T-helper 1 cell treated with Interleukin-12 subunit alpha and Interleukin-12 subunit beta and Interleukin-4 antibody, amounts not matched to agents 30 ng/mL and 1 ng/mL, for 36 hours (primary cell): ENCODE measurements around the gene CYP4F22. TPM values are rescaled to one million over a fixed set of nuclear protein-coding genes. Genes with fewer than 3 reads are reported as not detected.
"Not testable (repeated sequence)": the region's sequence is repeated elsewhere in the genome, so short reads cannot be mapped to it uniquely, and the experiment has no call there.

Experiments
- intact Hi-C: fragments of 100-400 bp; cut with micrococcal nuclease; formaldehyde crosslinking; loops from one replicate; pipeline ENCODE4 v1.15.1; 2024
- total RNA-seq: library from RNA; stranded (reverse); gene quantifications from 2 replicates; pipeline ENCODE4 v1.2.3, GENCODE V29; 2022

The CYP4F22 gene
- 0.41 and 0.49 TPM in 2 replicates for total RNA-seq

GRCh38 chr19:15508035-15508710 lies at the start of gene CYP4F22:
Gene CYP4F22 (plus strand): TSS chr19:15508525. CDS start chr19:15525337, 16,812 bp downstream.
- intact Hi-C loops, result no loop called here

DNA sequence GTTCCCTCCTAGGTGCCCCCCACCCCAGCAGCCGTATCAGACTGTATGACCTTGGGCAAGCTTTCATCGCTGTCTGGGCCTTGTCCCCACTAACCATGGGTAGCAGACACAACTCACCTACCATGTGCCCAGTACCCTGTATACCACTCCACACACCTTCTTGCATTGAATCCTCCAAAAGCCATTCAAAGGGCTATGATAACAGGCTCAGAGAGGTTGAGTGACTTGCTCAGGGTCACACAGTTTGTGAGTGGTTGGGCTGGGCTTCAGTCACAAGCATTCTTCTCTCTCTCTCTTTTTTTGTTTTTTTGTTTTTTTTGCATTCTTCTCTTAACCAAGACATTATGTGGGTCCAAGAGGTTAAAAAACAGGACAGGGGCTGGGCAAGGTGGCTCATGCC lies 46.6 kb upstream of the CYP4F22 start:
- intact Hi-C loops, result loop anchor here (5.0 to 10.0 kb wide), 3 partner anchors 376 to 653 kb away; partner anchors contain the start of genes RAB8A and TPM4

- intact Hi-C loops, result loop anchor here (1.0 to 10.0 kb wide), 6 partner anchors 14 to 651 kb away; partner anchors contain the start of genes RAB8A and TPM4
Measured at GRCh38 chr19:15463861-15464371, 44.4 kb upstream of the CYP4F22 start.

DNA sequence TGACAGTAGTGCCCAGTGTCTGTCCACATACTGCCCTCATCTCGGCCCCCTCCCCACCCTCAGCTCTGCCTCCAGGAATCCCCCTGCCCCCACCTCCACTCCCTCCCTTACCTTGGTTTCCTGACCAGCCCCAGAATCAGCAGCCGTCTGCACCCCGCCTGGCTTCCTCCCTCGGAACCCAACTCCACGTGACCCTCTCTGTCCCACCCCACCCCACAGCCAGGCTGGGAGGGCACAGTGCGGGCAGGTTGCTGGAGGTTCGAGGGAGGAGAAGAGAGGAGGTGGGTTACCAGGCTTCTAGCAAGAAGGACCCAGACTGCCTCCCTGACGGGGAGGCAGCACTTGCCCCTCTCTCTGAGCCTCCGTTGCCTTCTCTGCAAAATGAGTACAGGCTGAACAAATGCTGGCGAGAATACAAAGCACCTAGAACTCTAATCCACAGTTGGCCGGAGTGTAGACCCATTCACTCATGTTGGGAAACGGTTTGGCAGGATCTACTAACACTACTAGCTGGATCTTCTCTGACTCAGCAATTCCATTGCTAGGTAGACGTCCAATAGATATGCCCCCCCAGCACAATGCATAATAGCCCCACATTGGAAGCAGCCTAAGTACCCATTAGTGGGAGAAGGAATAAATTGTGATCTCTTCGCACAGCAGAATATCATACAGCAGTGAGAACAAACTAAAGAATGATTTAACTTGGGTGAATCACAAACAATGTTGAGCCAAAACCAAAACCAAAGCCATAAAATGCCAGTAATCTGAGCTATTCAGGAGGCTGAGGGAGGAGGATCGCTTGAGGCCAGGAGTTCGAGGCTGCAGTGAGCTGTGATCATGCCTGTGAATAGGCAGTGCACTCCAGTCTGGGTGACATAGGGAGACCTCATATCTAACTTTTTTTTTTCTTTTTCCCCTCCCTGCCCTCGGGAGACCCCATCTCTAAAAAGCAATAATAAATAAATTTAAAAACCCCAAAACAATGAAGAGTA lies 43.6 kb upstream of the CYP4F22 start, which contains the start of gene RASAL3:
Gene RASAL3 (minus strand): TSS at position 151 of the 992 bp plus-strand sequence. CDS start 186 bp downstream, outside the sequence.
- intact Hi-C loops, result loop anchor here (1.0 to 10.0 kb wide), 4 partner anchors 31 to 650 kb away; partner anchors contain the start of genes RAB8A and TPM4

DNA sequence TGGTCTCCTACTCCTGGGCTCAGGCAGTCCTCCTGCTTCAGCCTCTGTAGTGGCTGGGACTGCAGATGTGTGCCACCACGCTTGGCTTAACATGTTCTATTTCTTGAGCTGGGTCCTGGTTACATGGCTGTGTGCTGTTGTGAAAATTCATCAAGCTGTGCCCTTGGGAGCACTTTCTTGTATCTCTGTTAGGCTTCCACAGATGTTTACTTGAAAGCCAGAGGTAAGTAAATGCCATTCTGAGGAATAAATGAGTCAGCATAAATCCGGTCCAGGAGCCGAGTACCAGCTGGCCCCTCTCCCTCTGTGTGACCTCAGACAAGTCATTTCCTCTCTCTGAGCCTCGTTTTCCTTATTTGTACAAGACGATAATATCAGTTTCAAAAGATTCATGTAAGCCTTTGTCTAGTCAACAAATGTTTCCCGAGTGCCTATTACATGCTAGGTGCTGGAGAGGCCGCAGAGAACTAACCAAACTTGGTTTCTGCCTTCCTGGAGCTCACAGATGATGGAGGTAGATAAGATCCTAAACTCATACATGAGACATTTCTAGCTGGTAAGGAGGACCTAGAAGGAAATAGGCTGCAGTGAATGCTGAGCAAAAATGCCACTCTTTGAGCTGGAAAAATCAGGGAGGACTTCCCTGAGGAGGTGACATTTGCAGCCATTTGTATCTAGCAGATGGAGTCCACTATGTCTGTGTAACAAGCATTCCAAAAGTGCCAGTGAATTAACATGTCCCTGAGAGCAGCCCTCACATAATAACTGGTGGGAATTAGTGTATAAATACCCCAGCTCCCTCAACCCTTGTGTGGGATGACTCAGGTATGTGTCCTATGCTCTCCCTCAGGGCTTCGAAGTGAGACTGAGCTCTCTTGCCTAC lies 41.2 kb upstream of the CYP4F22 start:
- intact Hi-C loops, result loop anchor here (1.0 to 10.0 kb wide), 7 partner anchors 47 to 900 kb away; partner anchors contain the start of genes AKAP8, RAB8A and TPM4

- intact Hi-C loops, result loop anchor here (1.0 to 10.0 kb wide), 7 partner anchors 47 to 899 kb away; partner anchors contain the start of genes AKAP8, RAB8A and TPM4
Measured at GRCh38 chr19:15467734-15468214, 40.6 kb upstream of the CYP4F22 start.

GRCh38 chr19:15468675-15469512 lies 39.4 kb upstream of the CYP4F22 start:
- intact Hi-C loops, result loop anchor here (10.0 kb wide), 2 partner anchors 606 to 646 kb away; partner anchors contain the start of genes RAB8A and TPM4

DNA sequence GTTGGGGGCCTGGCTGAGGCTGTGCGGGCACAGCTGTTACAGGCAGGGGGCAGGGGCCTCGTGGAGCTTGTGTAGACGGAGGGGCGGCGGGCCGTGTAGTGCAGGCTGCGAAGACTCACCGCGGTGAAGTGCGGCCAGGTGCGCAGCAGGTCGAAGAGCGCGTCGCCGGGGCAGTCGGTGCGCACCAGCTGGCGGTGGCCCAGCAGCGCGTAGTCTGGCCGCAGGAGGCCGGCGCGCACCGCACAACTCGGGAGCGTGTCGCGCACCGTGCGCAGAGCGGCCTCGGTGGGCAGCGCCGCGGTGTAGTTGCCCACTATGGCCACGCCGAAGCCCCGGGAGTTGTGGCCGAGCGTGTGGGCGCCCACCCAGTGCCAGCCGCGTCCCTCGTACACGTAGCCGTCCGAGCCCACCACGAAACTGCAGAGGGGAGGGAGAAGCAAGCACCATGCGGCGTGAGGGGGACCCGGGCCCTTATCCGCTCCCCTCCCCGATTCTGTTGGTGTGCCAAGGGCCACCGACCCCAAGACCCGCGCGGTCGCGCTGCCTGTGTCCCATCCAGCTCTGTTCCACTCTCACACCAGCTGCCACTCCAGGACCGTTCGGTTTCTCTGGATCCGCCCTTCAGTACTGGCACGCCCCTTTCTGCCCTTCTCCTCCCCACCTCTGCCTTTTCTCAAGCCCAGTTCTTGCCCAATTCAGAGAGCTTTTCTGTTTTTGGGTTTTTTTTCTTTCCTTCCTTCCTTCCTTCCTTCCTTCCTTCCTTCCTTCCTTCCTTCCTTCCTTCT lies 38.6 kb upstream of the CYP4F22 start:
- intact Hi-C loops, result loop anchor here (10.0 kb wide), 2 partner anchors 605 to 645 kb away; partner anchors contain the start of genes RAB8A and TPM4

GRCh38 chr19:15471639-15472101 lies 36.7 kb upstream of the CYP4F22 start:
- intact Hi-C loops, result no loop called here

GRCh38 chr19:15473821-15474220 lies 34.5 kb upstream of the CYP4F22 start:
- intact Hi-C loops, result not testable (repeated sequence)

DNA sequence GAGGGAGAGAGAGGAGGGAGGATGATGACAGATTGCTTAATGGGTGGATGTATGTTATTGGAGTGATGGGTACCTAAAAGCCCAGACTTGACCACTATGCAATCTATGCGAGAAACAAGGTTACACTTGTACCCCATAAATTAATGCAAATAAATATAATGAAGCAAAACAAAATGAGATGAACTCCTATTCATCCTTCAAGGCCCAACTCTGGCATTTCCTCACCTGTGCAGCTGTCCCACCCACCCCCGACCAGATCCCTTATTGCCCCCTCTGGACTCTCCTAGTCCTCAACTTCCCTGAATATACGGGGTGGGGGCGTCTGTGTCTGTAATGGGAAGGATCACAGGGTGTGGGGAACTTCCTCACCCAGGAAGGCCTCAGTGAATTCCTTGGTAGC lies 33.2 kb upstream of the CYP4F22 start:
- intact Hi-C loops, result no loop called here

- intact Hi-C loops, result no loop called here
Measured at GRCh38 chr19:15475611-15476010, 32.7 kb upstream of the CYP4F22 start.

DNA sequence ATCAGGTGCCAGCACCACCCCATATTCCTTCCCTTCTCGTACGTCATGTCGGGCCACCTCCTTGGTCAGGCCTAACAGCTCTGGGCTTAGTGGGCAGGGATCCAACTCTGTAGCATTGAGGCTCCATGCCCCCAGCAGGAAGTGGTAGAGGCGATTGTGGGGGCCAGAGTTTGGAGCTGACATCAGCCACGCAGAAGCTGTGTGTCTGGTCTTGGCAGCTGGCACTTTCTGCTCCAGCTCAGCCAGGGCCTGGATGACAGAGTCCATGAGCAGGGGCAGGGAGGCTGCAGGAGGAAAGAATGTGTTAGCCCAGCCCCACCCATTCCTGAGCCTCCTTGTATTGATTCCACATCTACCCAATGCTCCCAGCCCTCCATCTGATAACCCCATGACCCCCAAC lies 32.0 kb upstream of the CYP4F22 start:
- intact Hi-C loops, result no loop called here

- intact Hi-C loops, result no loop called here
Measured at GRCh38 chr19:15479391-15480345, 28.7 kb upstream of the CYP4F22 start, which contains the start of gene PGLYRP2. Gene PGLYRP2 (minus strand): TSS chr19:15479501. CDS start chr19:15479371, 130 bp downstream.

- intact Hi-C loops, result not testable (repeated sequence)
Measured at GRCh38 chr19:15480996-15481395, 27.3 kb upstream of the CYP4F22 start.

DNA sequence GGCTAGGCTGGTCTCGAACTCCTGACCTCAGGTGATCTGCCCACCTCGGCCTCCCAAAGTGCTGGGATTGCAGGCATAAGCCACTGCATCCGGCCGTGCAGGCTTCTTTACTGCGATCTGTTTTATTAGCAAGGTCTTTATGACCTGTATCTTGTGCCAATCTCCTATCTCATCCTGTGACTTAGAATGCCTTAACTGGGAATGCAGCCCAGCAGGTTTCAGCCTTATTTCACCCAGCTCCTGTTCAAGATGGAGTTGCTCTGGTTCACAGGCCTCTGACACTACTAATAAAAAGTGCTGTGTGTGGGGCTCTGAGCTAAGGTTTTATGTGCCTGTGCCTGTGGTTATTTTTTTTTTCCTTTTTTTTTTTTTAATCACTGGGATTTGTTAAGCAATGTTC lies 22.6 kb upstream of the CYP4F22 start:
- intact Hi-C loops, result not testable (repeated sequence)

- intact Hi-C loops, result no loop called here
Measured at GRCh38 chr19:15487038-15487437, 21.3 kb upstream of the CYP4F22 start.
